WERI-Rb-1 (cell line): ENCODE data around the gene ARHGDIB.

ENCODE experiments used
- DNase-seq: peaks from one replicate; pipeline ENCODE4 v3.0.0-alpha.2; 2020
- H3K27ac ChIP-seq: fragments of 250-450 bp; sonication (Bioruptor Pico); 2 replicates; pipeline ENCODE4 v1.5.1; 2020; ENCODE audit warnings: mild to moderate bottlenecking, moderate library complexity
- H3K27me3 ChIP-seq: fragments of 250-450 bp; sonication (Bioruptor Pico); 2 replicates; pipeline ENCODE4 v1.5.1; 2021; ENCODE audit warnings: mild to moderate bottlenecking, low read depth, moderate library complexity; ENCODE audit not compliant: insufficient read depth, severe bottlenecking
- H3K36me3 ChIP-seq: fragments of 250-450 bp; sonication (Bioruptor Pico); 2 replicates; pipeline ENCODE4 v1.5.1; 2020; ENCODE audit warnings: mild to moderate bottlenecking, moderate library complexity
- H3K4me3 ChIP-seq: 2 replicates; pipeline ENCODE4 v1.5.1; 2011; ENCODE audit warnings: low read depth, mild to moderate bottlenecking, control low read depth, low read length
- H3K9me3 ChIP-seq: fragments of 250-450 bp; sonication (Bioruptor Pico); 2 replicates; pipeline ENCODE4 v1.5.1; 2021; ENCODE audit warnings: mild to moderate bottlenecking, moderate library complexity; ENCODE audit not compliant: severe bottlenecking
- CTCF ChIP-seq: IDR thresholded peaks from 2 replicates; pipeline ENCODE4 v1.5.1; 2011; ENCODE audit warnings: low read depth, mild to moderate bottlenecking, control low read depth, inconsistent platforms, low read length

The ARHGDIB gene

GRCh38 chr12:14903386-14904098 is 57.9 kb downstream of the ARHGDIB start:
- Histone ChIP-seq H3K4me3 (no peak overlapping the region), H3K36me3 (no peaks in the 10 kb centered on the region), H3K27ac (no peak overlapping the region), H3K9me3 (no peaks in the 10 kb centered on the region), H3K27me3 (no peaks in the 10 kb centered on the region)
- no peak for TF ChIP-seq CTCF
- DNase-seq, result no peak

GRCh38 chr12:14902465-14902864 is 58.9 kb downstream of the ARHGDIB start:
- Histone ChIP-seq H3K9me3 (no peaks in the 10 kb centered on the region), H3K27me3 (no peaks in the 10 kb centered on the region), H3K27ac (no peak overlapping the region), H3K4me3 (no peak overlapping the region), H3K36me3 (no peaks in the 10 kb centered on the region)
- TF ChIP-seq CTCF, result no peak
- no peak for DNase-seq

- no peak overlapping the region for H3K27ac ChIP-seq
- no peaks in the 10 kb centered on the region for H3K36me3 ChIP-seq
- no peaks in the 10 kb centered on the region for H3K9me3 ChIP-seq
- no peak overlapping the region for H3K4me3 ChIP-seq
- no peaks in the 10 kb centered on the region for H3K27me3 ChIP-seq
- TF ChIP-seq CTCF, result no peak
- no peak for DNase-seq
These were observed 60.2 kb downstream of the ARHGDIB start for GRCh38 chr12:14901228-14901562.

GRCh38 chr12:14900521-14901227 is 60.7 kb downstream of the ARHGDIB start:
- no peaks in the 10 kb centered on the region for H3K27me3 ChIP-seq
- no peaks in the 10 kb centered on the region for H3K36me3 ChIP-seq
- no peaks in the 10 kb centered on the region for H3K9me3 ChIP-seq
- no peak overlapping the region for H3K27ac ChIP-seq
- no peak for DNase-seq
- H3K4me3 ChIP-seq, result no peak overlapping the region
- no peak for TF ChIP-seq CTCF

GRCh38 chr12:14896521-14897169 is 64.8 kb downstream of the ARHGDIB start:
- DNase-seq, result no peak
- H3K4me3 ChIP-seq, result peak overlapping the region; percentile 12; the same call in 1 of the 2 replicates
- no peaks in the 10 kb centered on the region for H3K36me3 ChIP-seq
- no peaks in the 10 kb centered on the region for H3K27me3 ChIP-seq
- no peak for TF ChIP-seq CTCF
- no peaks in the 10 kb centered on the region for H3K9me3 ChIP-seq
- peak overlapping the region; percentile 67 for H3K27ac ChIP-seq
